ENCODE results near the gene PHACTR1.
A peak's percentile ranks its signal among the peaks of the same experiment; 100 is the strongest.

The PHACTR1 gene

GRCh38 chr6:13000537-13000936, 284.0 kb downstream of the PHACTR1 start:
- Histone ChIP-seq H3K27me3 (ENCODE audit: control insufficient read depth in 1 of 2, insufficient read depth in 2 of 2, low read length in 2 of 2) (no peaks in the 10 kb centered on the region), H3K27ac (ENCODE audit: low read depth, low read length) (no peak overlapping the region), H3K4me1 (ENCODE audit: insufficient read depth, low read length) (no peaks in the 10 kb centered on the region), H3K9ac (ENCODE audit: low read length) (no peak overlapping the region), H3K36me3 (ENCODE audit: insufficient read depth, low read length) (no peaks in the 10 kb centered on the region), H3K9me3 (ENCODE audit: low read length) (no peaks in the 10 kb centered on the region), H3K4me3 (ENCODE audit: low read depth in 1 of 2, low read length in 2 of 2) (no peak overlapping the region)

GRCh38 chr6:13001927-13002326, 285.4 kb downstream of the PHACTR1 start:
- no peaks in the 10 kb centered on the region for H3K36me3 ChIP-seq (ENCODE audit: insufficient read depth, low read length)
- no peaks in the 10 kb centered on the region for H3K9me3 ChIP-seq (ENCODE audit: low read length)
- H3K9ac ChIP-seq (ENCODE audit: low read length): no peak overlapping the region
- H3K4me3 ChIP-seq (ENCODE audit: low read depth in 1 of 2, low read length in 2 of 2): no peak overlapping the region
- no peaks in the 10 kb centered on the region for H3K27me3 ChIP-seq (ENCODE audit: control insufficient read depth in 1 of 2, insufficient read depth in 2 of 2, low read length in 2 of 2)
- no peaks in the 10 kb centered on the region for H3K4me1 ChIP-seq (ENCODE audit: insufficient read depth, low read length)
- no peak overlapping the region for H3K27ac ChIP-seq (ENCODE audit: low read depth, low read length)

DNA sequence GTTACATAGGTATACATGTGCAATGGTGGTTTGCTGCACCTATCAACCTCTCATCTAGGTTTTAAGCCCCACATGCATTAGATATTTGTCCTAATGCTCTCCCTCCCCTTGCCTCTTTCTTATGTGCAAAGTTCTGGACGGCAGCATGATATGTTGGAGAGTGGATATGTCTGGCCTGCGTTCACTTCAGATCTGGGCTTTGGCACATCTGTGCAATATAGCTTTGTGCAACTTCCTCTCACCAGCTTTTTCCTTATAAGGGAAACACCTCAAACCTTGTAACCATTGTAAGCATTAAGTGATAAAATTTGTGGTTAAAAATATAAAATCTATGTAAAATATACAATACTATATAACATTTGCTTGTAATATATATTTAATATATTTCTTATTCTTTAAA, 288.0 kb downstream of the PHACTR1 start:
- Histone ChIP-seq H3K9ac (ENCODE audit: low read length) (no peak overlapping the region), H3K27ac (ENCODE audit: low read depth, low read length) (no peak overlapping the region), H3K4me3 (ENCODE audit: low read depth in 1 of 2, low read length in 2 of 2) (no peak overlapping the region), H3K36me3 (ENCODE audit: insufficient read depth, low read length) (no peaks in the 10 kb centered on the region), H3K4me1 (ENCODE audit: insufficient read depth, low read length) (no peaks in the 10 kb centered on the region), H3K9me3 (ENCODE audit: low read length) (no peaks in the 10 kb centered on the region), H3K27me3 (ENCODE audit: control insufficient read depth in 1 of 2, insufficient read depth in 2 of 2, low read length in 2 of 2) (no peaks in the 10 kb centered on the region)

DNA sequence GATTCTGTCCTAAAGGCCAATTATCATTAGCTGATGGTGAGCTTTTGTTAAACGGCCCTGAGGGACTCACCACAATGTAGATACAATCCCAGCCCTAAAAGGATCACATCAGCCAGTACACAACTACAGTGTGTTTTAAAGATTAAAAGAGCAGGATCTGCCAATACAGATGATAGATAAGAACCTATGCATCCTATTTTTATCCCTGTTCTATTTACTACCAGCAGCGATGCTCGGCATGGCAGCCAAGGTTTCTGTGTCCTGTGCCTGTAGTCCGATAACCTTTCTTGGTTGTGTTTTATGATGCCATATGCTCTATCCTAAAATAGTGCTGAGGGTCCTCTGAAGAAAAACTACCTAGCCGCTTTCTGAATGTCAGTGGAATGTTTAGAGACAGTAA, 289.4 kb downstream of the PHACTR1 start:
- H3K4me3 ChIP-seq (ENCODE audit: low read depth in 1 of 2, low read length in 2 of 2): no peak overlapping the region
- H3K4me1 ChIP-seq (ENCODE audit: insufficient read depth, low read length): no peaks in the 10 kb centered on the region

DNA sequence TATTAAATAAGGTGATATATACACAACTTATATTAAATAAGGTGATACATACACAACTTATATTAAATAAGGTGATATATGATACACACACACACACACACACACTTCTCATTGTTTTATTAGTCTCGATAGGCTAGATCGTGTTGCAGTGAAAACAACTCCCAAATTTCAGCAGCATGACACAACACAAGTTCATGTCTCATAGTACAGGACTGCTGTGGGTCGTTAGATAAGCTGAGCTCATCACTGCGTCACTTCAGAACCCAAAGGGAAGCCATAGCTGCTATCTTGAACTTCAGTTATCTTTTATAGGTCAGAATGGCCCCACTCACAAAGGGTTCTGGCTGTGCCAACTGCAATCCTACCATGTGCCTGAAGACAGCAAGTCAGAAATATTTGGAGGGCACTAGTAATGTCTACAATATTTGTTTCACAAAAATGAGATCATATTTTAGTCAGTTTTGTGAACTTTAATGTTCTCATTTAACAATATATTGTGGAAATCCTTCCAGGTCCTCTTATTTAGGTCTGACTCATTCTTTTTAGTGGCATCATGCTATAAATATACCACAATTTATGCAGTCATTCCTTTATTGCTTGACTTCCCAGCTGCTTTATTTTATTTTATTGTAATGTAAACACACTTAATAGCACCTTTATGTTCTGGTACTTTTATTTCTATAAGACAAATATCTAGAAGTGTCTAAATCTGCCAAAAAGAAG, 290.2 kb downstream of the PHACTR1 start:
- Histone ChIP-seq H3K4me3 (ENCODE audit: low read depth in 1 of 2, low read length in 2 of 2) (no peak overlapping the region), H3K27me3 (ENCODE audit: control insufficient read depth in 1 of 2, insufficient read depth in 2 of 2, low read length in 2 of 2) (peaks cover 0 to 1% of the 10 kb centered on the region in 2 donors), H3K4me1 (ENCODE audit: insufficient read depth, low read length) (no peaks in the 10 kb centered on the region), H3K27ac (ENCODE audit: low read depth, low read length) (no peak overlapping the region), H3K9ac (ENCODE audit: low read length) (no peak overlapping the region), H3K9me3 (ENCODE audit: low read length) (no peaks in the 10 kb centered on the region), H3K36me3 (ENCODE audit: insufficient read depth, low read length) (no peaks in the 10 kb centered on the region)

More for the DNA sequence above, 289.4 kb downstream of the PHACTR1 start:
- Histone ChIP-seq H3K36me3 (ENCODE audit: insufficient read depth, low read length) (no peaks in the 10 kb centered on the region), H3K9me3 (ENCODE audit: low read length) (no peaks in the 10 kb centered on the region), H3K27ac (ENCODE audit: low read depth, low read length) (no peak overlapping the region), H3K9ac (ENCODE audit: low read length) (no peak overlapping the region), H3K27me3 (ENCODE audit: control insufficient read depth in 1 of 2, insufficient read depth in 2 of 2, low read length in 2 of 2) (no peaks in the 10 kb centered on the region)

GRCh38 chr6:13007744-13008143, 291.2 kb downstream of the PHACTR1 start:
- no peaks in the 10 kb centered on the region for H3K9me3 ChIP-seq (ENCODE audit: low read length)
- H3K4me1 ChIP-seq (ENCODE audit: insufficient read depth, low read length): peaks cover 2% of the 10 kb centered on the region
- H3K27ac ChIP-seq (ENCODE audit: low read depth, low read length): no peak overlapping the region
- H3K36me3 ChIP-seq (ENCODE audit: insufficient read depth, low read length): no peaks in the 10 kb centered on the region
- H3K9ac ChIP-seq (ENCODE audit: low read length): no peak overlapping the region
- no peak overlapping the region for H3K4me3 ChIP-seq (ENCODE audit: low read depth in 1 of 2, low read length in 2 of 2)
- peaks cover 0 to 11% of the 10 kb centered on the region in 2 donors for H3K27me3 ChIP-seq (ENCODE audit: control insufficient read depth in 1 of 2, insufficient read depth in 2 of 2, low read length in 2 of 2)

GRCh38 chr6:13009031-13009430, 292.5 kb downstream of the PHACTR1 start:
- peaks cover 0 to 19% of the 10 kb centered on the region in 2 donors for H3K27me3 ChIP-seq (ENCODE audit: control insufficient read depth in 1 of 2, insufficient read depth in 2 of 2, low read length in 2 of 2)
- no peaks in the 10 kb centered on the region for H3K9me3 ChIP-seq (ENCODE audit: low read length)
- H3K36me3 ChIP-seq (ENCODE audit: insufficient read depth, low read length): no peaks in the 10 kb centered on the region
- H3K9ac ChIP-seq (ENCODE audit: low read length): no peak overlapping the region
- H3K4me1 ChIP-seq (ENCODE audit: insufficient read depth, low read length): peaks cover 8% of the 10 kb centered on the region
- H3K4me3 ChIP-seq (ENCODE audit: low read depth in 1 of 2, low read length in 2 of 2): no peak overlapping the region
- no peak overlapping the region for H3K27ac ChIP-seq (ENCODE audit: low read depth, low read length)

DNA sequence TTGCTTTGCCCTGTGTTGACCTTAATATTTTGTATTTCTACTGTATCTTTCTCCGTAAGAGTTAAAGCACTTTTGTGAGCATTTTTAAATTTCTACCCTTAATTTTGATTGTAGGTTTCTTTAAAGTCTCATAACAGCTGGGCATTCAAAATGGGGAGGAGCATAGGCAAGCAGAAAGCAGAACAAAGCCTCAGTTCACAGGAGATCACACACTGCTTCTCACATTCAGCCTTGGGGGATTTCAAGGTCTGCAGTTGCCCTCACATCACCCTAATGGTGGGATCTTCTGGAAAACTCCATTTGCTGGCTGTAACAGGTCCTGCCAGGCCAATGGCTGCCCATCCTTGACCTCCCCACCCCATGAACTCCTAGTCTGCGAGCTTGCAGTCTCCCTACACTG, 292.9 kb downstream of the PHACTR1 start:
- no peak overlapping the region for H3K4me3 ChIP-seq (ENCODE audit: low read depth in 1 of 2, low read length in 2 of 2)
- no peaks in the 10 kb centered on the region for H3K9me3 ChIP-seq (ENCODE audit: low read length)
- H3K4me1 ChIP-seq (ENCODE audit: insufficient read depth, low read length): peaks cover 8% of the 10 kb centered on the region
- no peak overlapping the region for H3K9ac ChIP-seq (ENCODE audit: low read length)
- H3K36me3 ChIP-seq (ENCODE audit: insufficient read depth, low read length): no peaks in the 10 kb centered on the region
- H3K27me3 ChIP-seq (ENCODE audit: control insufficient read depth in 1 of 2, insufficient read depth in 2 of 2, low read length in 2 of 2): peaks cover 0 to 23% of the 10 kb centered on the region in 2 donors
- H3K27ac ChIP-seq (ENCODE audit: low read depth, low read length): no peak overlapping the region

- no peaks in the 10 kb centered on the region for H3K9me3 ChIP-seq (ENCODE audit: low read length)
- H3K4me1 ChIP-seq (ENCODE audit: insufficient read depth, low read length): peaks cover 8% of the 10 kb centered on the region
- no peaks in the 10 kb centered on the region for H3K36me3 ChIP-seq (ENCODE audit: insufficient read depth, low read length)
- no peak overlapping the region for H3K27ac ChIP-seq (ENCODE audit: low read depth, low read length)
- no peak overlapping the region for H3K9ac ChIP-seq (ENCODE audit: low read length)
- H3K4me3 ChIP-seq (ENCODE audit: low read depth in 1 of 2, low read length in 2 of 2): no peak overlapping the region
- peaks cover 0 to 28% of the 10 kb centered on the region in 2 donors for H3K27me3 ChIP-seq (ENCODE audit: control insufficient read depth in 1 of 2, insufficient read depth in 2 of 2, low read length in 2 of 2)
Measured at GRCh38 chr6:13011612-13012146, 295.1 kb downstream of the PHACTR1 start.

DNA sequence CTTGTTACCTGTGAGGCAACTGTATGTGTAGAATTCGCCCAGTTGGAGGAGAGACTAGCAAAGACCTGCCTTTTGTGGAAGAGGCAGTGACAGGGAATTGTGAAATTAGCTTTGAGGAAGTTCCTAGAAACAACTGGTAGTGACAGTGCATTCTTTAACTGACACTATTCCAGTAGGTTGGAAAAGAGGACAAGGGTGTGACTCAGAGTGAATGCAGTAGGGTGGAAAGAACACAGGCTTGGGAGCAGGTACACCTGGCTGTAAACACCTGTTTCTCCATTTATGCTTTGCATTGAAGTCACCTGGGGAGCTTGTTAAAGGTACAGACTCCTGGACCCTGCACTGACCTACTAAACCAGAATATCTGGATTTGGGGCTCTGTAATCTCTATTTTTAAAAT, 295.7 kb downstream of the PHACTR1 start:
- H3K4me1 ChIP-seq (ENCODE audit: insufficient read depth, low read length): peaks cover 8% of the 10 kb centered on the region
- no peaks in the 10 kb centered on the region for H3K9me3 ChIP-seq (ENCODE audit: low read length)
- no peak overlapping the region for H3K9ac ChIP-seq (ENCODE audit: low read length)
- no peak overlapping the region for H3K4me3 ChIP-seq (ENCODE audit: low read depth in 1 of 2, low read length in 2 of 2)
- H3K36me3 ChIP-seq (ENCODE audit: insufficient read depth, low read length): no peaks in the 10 kb centered on the region
- H3K27me3 ChIP-seq (ENCODE audit: control insufficient read depth in 1 of 2, insufficient read depth in 2 of 2, low read length in 2 of 2): peaks cover 0 to 28% of the 10 kb centered on the region in 2 donors
- no peak overlapping the region for H3K27ac ChIP-seq (ENCODE audit: low read depth, low read length)

GRCh38 chr6:13012977-13013680, 296.6 kb downstream of the PHACTR1 start:
- peaks cover 8% of the 10 kb centered on the region for H3K4me1 ChIP-seq (ENCODE audit: insufficient read depth, low read length)
- H3K9me3 ChIP-seq (ENCODE audit: low read length): no peaks in the 10 kb centered on the region
- H3K27me3 ChIP-seq (ENCODE audit: control insufficient read depth in 1 of 2, insufficient read depth in 2 of 2, low read length in 2 of 2): peaks cover 0 to 28% of the 10 kb centered on the region in 2 donors
- H3K4me3 ChIP-seq (ENCODE audit: low read depth in 1 of 2, low read length in 2 of 2): peak overlapping the region; percentile 45 to 74
- no peaks in the 10 kb centered on the region for H3K36me3 ChIP-seq (ENCODE audit: insufficient read depth, low read length)
- no peak overlapping the region for H3K9ac ChIP-seq (ENCODE audit: low read length)
- no peak overlapping the region for H3K27ac ChIP-seq (ENCODE audit: low read depth, low read length)

Data from muscle layer of colon (tissue), 2 donors.